NCI-H2196 (cell line): ENCODE data around the gene SCCPDH.

Experiments
- DNase-seq: peaks from one replicate; lab custom pipeline; 2025; ENCODE audit not compliant: unreplicated experiment; lab: John Stamatoyannopoulos, UW

Gene SCCPDH

DNA sequence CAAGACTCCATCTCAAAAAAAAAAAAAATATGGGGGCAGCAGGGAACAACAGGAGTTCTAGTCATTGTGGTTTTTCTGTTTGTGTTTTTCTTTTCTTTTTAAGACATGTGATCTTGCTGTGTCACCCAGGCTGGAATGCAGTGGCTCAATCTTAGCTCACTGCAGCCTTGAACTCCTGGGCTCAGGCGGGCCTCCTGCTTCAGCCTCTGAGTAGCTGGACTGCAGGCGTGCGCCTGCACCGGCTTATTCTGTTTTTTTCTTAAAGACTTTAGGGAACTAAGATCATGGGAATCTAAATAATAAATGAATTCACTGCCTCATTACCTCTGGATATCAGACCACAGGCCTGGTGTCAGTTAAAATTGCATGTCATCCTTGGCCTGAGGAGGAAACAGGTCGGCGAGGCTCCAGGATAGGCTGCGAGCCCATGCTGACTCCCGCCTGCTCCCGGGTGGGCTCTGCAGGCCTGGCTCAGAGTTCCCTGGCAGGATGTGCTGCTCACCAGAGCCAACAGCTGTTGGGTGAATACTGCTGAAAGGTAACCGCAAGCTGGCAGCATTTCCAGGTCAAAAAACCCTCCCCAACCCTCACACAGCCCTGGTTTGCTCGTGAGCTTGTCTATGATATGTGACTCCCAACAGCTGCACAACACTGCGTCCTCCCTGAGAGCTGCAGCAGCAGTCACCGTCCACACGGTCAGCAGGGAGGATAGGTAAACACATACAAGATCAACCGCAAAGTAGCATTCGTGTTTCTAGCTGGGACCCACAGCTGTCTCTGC lies 58.1 kb downstream of the SCCPDH start:
- DNase-seq: peak; percentile 36

DNA sequence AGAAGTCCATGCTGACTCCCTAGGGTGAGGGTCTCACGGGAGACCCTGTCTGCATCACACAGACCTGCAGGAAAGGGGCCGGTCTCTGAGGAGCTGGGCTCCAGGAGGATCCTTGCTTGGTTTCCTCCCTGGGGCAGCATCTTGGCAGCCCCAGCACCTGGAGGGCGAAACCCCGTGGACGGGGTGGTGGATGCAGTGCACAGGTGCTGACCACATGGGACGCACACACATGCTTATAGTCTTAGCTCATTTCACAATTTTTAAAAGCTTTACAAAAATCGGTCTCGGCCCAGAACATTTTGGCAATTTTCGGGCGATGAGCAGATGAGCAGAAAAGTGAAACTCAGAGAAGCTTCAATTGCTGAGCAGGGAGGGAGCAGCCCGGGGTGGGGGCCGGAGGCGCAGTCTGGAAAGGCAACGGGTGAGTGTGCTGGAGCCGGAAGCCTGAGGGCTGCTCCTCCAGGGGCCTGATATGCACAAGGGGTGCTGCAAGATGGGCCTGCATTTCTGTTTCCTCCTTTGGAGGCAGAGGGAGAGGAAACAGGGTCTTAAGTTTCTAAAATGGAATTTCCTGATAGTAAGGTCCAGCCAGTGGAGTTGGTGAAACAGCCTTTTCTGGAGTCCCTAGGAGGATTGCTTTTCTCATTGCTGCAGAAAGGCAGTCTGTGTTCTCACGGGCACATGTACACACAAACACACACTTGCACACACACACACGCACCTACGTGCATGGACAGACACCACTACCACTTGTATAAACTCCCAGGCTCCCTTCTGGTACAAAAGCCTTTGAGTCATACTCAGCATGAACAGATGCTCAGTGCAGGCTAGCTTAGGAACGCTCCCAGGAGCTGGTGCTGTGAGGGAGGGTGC lies 60.6 kb downstream of the SCCPDH start:
- DNase-seq: no peak

DNA sequence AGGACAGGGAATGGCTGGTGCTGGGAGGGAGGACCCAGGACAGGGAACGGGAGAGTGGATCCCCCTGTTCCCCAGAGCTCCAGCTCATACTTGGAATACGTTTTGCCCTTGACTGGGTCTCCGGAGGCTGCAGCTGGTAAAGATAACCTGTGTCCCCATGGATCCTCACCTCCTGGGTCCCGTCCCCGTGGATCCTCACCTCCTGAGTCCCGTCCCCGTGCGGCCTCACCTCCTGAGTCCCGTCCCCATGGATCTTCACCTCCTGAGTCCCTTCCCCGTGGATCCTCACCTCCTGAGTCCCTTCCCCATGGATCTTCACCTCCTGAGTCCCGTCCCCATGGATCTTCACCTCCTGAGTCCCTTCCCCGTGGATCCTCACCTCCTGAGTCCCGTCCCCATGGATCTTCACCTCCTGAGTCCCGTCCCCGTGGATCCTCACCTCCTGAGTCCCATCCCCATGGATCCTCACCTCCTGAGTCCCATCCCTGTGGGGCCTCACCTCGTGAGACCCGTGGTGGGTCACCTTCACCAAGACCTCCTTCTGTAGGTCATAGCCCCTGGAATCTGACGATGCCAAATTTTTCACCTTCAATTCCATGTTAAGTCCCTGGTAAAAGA lies 61.4 kb downstream of the SCCPDH start:
- no peak for DNase-seq

DNA sequence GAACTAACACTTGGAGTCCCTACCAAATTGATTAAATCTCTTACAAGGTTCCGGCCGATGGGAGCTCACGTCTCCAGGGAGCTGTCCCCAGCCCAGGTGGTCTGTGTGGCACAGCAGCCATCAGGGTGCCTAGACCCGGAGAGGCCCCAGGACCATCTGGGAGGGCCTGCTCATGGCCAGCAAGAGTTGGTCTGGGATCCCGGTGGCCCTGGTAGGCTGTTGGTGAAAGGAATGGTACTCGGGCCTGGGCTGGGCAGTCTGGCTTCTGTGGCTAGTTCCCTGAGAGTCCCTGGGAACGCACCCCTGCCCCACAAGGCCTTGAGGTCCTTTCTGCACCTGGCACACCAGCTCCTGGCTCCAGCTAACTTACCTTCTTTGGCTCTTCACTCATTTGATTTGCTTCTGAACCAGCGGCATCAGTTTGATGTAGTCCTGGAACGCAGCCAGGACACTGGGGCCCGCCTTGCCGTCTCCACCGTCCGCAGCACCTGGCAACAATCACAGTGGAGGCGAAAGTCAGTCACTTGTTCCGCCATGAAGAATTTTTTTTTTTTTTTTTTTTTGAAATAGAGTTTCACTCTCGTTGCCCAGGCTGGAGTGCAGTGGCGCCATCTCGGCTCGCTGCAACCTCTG lies 62.5 kb downstream of the SCCPDH start:
- no peak for DNase-seq

DNA sequence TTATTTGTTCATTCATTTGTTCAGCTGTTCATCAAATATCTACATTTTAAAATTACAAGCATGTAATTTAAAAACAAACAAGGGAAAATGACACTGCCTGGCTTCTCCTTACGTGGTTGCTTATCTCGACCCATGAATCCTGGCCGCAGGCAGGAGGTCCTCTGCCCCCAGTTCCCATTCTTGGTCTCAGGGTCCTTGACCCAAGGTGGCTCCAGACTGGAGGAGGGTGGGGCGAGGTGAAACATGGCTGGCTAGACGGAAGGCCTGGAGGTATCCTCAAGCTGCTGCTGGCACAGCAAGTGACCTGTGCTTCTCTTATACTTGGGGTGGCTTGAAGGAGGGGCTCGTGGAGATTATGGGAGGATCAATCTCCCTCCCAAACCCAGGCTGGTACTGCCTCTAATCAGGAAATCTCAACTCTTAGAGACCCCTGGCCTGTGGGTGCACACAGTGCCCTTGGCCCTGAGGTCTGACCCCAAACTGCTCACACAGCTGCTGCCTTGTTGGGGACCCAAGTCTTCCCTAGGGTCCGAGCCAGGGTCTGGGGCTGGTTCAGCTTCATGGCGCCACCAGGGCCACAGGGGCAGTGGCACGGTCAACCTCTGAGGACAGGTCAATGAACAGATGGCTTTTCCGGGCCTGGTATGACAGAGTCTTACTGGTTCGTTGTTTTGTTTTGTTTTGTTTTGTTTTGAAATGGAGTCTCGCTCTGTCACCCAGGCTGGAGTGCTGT lies 63.7 kb downstream of the SCCPDH start:
- no peak for DNase-seq

DNA sequence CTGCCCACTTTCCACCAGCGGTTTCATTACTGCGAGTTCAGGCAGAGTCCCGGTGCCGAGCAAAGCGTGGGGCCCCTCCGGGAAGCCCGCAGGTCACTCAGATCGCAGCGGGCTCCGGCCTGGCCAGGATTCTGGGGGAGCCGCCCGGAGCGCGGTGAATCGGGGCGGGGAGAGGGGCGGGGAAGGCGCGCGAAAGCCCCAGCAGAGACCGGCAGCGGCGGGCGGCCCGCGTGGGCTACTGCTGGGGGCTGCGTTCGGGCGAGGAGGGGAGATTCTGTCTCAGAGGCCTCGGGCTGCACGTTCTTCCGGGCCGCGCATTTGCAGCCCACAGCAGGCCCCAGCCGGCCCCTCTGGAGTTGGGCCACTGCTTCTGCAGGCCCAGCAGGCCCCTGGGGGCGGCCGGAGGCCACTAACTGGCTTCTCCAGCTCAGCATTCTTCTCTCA lies 64.7 kb downstream of the SCCPDH start:
- no peak for DNase-seq

DNA sequence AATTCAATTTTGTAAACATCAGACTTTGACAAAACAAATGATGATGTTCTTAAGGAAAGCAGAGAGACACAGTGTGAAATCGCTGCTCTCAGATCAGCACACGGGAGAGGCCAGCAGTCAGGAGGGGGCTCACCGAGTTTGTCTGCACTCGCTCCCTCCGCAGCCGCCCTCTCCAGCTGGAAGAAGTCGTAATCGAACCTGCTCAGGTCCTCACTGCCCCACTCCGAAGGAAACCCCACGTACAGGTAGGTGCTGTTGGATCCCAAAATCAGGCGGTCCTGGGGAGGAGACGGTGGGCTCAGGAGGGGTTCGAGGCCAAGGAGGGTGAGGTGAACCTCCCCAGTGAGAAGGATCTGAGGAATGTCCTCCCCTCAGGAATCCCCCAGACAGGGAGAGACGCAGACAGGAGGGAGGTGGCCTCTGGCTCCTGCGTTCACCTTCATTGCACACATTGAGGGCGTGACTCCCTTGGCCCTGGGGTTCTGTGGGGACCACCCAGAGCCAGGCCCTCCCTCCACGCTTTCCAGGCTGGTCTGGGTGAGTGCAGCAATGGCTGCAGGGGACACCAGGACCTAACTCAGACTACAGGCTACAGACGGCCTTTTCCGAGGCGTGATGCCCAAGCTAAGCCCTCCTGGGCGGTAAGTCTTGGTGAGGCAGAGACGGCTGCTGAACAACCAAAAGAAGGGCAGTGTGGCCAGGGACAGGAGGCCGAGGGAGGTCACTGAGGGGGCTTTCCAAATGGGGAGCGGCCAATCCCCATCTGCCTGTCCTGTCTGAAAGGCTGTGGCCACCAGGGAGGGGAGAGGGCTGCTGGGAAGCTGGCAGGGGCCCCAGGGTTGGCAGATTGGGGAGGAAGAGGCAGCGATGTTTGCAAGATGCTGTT lies 65.5 kb downstream of the SCCPDH start:
- DNase-seq: no peak

DNA sequence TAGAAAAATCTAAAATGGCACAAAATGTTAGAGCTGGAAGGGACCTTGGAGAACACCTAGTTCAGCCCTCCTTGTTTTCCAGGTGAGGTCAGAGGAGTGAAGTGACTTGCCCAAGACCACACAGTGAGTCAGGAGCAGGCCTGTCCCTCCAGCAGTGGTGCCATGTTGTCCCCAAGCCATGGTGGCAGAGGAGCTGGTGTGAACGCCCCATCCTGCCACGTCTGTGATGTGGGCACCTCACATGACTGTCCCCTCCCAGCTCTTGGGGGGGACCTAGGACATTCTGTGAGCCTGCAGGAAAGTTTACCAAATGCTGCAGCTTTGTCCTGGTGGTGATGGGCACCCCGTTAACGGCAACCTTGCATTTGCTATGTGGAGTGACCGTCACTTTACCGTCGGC lies 66.2 kb downstream of the SCCPDH start:
- no peak for DNase-seq

DNA sequence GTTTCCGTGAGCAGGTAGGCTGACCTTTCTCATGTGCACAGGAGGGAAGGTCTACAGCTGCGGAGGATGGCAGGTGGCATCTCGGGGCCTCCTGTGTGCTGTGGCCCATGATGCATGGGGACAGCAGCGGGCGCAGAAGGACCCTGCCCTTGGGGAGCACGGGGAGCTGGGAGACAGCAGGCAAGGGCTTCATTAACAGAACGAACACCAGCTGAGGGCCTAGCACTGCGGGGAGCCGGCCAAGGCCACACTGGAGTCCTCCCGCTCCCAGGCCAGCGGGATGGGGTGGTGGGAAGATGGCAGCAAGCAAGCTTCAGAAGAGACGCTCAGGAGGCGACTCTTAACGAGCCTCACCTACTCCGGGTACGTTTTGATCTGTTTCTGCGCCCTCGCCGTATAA lies 66.6 kb downstream of the SCCPDH start:
- DNase-seq: no peak

DNA sequence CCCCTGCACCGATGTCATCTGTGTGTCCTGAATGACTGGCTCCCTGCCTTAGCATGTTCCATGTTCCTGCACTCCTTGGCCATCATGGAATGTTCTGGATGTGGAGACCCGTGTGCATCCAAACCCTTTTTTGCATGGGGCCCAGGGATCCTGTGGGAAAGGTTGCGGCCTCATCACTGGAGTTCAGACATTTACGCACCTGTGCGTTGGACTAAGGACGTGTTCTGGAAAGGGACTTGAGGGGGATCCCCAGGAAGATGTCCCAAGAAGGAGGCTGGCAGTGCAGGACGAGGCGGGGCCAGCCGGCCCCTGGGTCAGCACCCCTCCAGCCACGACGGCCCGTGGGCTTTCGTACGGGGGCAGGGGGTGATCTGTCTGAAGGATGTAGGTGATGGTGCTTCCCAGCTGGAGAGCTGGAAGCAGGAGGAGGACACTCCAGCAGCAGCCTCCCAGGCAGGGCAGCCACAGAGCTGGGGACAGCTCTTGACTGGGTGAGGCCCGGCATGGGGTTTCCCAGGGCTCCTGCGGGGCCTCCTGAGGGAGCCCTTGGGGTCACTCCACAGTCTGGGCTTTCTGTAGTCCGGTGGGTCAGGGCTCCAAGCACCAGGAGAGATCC lies 67.2 kb downstream of the SCCPDH start:
- no peak for DNase-seq

DNA sequence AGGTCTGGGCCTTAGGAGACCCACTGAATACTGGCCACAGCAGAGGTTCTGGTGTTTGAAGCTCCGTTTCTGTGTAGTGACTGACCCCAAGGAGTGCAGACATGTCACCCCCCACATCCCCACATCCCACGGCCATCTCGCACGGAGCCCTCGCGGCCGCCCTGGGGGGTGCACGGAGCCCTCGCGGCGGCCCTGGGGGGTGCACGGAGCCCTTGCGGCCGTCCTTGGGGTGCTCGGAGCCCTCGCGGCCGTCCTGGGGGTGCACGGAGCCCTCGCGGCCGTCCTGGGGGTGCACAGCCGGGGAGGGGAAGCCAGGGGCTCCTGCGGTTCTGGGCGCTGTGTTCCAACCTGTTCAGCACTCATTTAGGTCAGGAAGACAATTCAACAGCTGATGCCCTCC lies 68.4 kb downstream of the SCCPDH start:
- no peak for DNase-seq

DNA sequence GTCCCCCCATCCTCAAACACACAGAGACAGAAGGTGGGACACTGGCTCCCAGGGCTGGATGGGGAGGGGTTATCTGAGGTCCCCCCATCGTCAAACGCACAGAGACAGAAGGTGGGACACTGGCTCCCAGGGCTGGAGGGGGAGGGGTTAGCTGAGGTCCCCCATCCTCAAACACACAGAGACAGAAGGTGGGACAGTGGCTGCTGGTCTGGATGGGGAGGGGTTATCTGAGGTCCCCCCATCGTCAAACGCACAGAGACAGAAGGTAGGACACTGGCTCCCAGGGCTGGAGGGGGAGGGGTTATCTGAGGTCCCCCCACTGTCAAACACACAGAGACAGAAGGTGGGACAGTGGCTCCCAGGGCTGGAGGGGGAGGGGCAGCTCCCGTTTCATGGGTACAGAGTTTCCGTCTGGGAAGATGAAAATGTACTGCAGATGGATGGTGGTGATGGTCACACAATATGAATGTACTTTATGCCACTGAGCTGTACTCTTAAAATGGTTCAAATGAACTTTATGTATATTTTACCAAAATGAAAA lies 69.2 kb downstream of the SCCPDH start:
- DNase-seq: no peak

DNA sequence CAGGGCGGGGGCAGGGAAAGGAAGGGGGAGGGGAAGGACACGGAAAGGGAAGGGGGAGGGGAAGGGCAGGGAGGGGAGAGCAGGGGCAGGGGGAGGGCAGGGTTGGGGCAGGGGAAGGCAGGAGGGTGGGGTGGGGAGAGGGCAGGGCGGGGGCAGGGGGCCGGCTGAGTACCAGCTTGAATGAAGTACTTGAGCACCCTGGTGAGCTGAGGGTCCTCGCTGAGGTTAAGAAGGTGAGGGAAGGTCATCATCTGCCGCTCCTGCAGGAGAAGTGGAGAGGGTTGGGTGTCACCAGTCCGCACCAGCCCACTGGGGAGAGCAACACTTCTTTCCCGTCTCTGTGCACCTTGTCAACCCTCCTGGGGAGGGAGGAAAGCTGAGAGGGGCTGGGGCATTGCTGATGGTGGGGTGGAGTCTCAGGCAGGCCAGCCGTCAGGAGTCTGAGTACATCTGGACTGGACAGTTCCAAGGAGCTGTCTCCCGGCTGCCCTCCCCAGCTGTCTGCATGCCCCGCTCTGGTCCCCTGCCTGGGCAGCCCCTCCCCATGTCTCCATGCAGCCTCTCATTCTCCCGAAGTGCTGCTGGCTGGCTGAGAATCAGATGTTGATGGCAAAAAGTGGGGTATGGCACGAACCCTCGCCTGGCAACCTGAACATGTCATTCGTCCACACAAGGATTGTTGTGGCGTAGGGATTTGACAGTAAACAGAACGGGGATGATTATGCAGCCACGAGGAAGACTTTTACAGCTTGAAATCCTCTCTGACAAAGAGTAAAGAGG lies 70.0 kb downstream of the SCCPDH start:
- DNase-seq: no peak

DNA sequence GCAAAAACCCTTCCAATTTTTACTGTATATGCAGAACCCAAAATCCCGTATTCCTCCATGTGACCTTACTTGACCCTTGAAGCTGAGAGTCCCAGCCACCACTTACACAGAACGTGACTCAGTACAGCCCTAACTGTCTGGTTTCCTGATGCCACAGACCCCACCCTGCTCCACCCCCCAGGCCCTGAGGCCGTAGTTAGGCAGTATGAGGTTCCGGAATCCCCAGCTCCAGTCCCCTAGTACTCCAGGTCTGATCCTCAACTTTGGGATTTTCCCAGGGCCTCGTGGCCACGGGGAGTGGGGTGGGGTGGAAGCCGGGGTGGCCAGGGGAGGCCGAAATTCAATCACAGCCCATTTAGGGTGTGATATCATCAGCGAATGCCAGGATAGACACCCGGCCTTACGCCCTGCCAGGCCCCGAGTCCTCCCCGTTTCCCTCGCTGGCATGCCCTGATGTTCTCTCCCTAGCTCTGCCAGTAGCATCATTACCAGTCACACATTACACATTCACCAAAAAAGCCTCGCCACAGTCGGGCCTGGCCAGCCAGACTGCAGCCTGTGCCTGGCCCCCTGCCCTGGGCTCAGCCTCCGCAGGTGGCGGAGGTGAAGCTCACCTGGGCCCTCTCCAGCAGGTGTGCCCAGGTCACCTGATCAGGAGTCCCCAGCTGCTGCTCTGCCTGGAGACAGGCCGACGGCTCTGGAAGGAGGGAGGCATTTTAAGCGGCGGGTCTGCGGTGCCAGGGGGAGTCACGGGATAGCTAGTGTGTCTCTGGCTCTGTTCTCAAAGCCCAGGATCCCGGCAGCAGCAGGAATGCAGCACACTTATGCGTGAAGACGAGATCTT lies 70.8 kb downstream of the SCCPDH start:
- DNase-seq: no peak

DNA sequence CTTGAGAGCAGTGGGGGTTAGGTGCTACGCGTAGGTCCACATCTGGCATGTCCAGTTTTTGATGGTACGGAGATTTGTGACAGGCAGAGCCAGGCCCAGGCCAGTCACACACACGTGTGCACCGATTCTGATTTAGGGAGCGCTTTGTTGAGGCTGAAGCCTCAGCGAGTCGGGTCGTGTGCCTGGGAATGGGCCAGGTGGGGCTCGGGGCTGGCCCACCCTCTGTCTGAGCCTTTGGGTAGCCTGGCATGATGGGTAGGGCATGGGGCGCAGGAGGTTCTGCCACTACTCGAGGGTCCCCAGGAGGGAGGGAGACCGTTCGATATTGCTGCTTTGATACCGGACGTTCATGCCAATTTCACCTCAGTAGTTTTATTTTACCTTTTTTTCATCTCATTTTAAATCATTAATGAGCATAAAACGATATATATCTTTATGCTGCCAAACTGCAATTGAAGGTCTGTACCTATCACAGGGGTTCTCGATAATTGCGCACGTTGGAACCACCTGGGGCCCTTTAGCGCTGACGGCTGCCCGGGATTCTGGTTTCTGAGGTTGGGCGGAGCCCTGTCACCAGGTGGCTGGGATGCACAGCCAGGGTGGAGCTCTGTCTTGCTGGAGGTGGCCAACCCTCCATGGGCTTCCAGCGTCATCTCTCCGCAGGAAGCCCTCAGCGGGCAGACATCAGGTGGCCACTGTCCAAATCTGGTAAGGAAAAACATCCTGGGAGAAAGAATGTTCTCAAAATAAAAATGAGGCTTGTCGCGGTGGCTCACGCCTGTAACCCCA lies 71.9 kb downstream of the SCCPDH start:
- DNase-seq: no peak

DNA sequence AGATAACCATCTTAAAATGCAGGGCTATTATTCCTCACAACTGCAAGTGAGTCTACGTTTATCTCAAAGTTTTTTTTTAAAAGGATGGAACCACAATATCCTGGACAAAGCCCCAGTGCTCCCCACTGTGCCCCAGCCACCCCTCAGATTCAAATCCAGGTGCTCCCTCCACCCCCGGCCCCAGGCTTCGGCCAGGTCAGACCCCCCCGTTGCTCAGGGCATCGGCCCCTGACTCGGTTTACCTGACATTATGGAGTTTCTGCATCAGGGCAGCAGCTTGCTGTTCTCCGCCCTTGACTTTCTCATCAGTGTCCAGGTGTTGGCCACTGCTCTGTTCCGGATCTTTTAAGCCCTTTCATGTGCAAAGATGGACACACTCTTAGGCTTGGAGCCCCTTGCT lies 72.9 kb downstream of the SCCPDH start:
- DNase-seq: no peak

DNA sequence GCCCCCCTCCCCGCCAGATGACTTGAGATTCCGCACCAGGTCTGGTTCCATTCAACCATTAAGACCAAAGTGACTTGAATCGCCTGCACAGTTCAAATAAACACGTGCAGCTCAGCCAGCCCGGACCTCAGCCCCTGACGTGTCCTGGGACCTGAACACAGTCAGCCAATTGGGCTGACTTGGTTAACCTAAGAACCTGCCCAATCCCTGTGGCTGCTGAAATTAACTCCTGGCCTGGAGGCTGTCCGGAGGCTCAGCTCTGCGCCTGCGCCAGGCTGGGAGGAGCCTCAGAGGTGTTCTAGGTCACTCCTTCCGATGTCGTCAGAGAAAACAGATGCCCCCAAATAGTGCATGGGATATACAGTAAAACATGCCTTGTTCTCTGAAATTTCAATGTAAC lies 73.4 kb downstream of the SCCPDH start:
- no peak for DNase-seq
